HuH-7.5 (cell line): ENCODE results near the gene SALL3.

Experiments used
- DNase-seq: peaks from one replicate; pipeline ENCODE4 v3.0.0; 2011; ENCODE audit warnings: low spot score

The SALL3 gene

DNA sequence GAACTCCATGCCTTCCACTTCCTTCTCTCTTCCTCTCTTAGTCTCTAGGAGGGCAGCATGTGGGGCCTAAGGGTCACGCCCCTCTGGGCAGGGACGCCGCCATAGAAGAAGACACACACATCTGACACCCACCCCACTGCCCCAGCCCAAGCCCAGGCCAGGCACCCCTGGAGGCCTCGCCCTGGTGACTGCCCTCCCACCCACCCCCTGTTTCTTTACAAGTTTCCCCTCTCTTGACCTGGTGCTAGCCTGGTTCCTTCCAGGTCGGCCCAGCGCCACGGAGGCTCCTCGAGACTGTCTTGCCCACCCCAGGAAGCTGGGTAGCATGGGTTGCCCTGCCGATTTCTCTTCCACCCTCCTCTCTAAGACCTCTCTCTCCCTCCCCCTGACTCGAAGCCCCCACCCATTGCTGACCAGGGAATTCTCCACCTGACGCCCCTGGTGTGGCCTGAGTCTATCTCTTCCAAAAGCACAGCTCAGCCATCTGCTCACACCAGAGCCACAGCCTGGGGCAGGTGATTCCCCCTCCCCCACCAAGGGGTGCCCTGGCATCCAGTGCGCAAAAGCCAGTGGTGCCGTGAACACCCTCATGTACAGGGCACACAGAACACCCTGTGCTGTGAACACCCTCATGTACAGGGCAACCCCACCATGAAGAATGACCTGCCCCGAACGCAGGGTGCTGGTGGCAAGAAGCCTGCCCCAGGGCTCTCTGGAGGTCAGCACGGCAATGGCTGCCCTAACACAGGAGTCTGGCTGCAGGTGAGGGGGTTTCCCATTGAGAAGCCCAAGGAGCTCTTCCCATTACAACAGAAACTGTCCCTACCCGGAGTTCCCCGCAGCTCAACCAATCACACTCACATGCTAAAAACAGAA, 13.5 kb upstream of the SALL3 start:
- no peak for DNase-seq

DNA sequence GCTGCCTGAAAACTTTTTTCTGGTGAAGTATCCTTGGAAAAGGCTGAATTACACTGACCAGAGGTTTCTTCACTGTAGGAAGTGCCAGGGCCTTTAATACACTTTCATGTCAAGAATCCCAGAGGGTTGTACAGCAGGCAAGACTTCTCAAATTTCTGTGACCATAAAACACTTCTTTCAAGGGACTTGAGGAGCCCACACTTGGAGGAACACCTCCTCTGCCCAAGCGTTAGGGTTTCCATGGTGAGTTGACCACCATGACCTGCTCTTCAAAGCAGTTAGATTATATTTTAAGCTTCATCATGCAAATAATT, 12.9 kb upstream of the SALL3 start:
- DNase-seq, result no peak

DNA sequence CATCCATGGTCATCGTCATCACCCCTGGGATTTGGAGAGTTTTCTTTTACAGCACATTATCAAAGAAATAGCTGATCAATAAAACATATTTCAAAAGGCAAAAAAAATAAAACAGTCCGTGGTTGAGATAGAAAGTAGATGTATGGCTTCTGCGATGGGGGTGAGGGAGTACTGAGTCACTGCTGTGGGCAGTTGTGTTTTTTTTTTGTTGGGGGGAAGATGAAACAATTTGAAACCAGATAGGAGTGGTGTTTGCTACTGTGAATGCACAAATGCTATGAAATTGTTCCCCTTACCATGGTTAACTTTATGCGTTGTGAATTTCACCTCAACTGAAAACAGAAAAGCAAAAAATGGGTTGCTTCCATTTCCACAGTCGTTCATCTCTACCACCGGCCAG, 11.9 kb upstream of the SALL3 start:
- DNase-seq, result no peak

DNA sequence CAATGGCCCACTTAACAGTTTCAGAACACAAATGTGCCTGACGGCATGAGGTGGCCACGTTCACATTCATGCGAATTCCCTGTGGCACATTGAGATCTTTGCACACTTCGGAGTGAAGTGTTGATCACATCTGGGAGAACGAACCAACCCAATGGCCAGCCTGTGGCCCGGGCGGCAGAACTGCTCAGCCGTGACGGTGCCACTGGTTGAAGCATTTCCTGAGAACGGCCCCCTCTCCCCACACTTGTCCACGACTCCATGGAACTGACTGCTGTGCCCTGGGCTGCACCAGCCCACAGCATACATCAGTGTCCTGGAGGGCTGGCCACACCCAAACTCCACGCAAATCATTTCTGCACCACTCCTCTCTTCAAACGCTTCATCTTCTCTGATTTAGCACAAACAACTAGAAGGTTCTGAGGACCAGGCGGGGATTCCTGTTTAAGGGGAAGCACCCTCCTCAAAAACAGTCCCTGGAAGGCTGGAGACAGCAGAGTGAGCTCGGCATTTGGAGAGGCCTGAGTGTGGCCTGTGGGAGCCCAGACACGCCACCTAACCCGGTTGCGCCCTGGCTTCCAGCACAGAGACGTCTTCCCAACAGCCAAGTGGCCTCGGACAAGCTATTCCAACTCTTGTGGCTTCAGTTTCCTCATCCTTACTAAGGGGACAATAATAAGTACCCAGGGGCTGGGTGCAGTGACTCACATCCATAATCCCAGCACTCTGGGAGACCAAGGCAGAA, 9.9 kb upstream of the SALL3 start:
- DNase-seq, result no peak

DNA sequence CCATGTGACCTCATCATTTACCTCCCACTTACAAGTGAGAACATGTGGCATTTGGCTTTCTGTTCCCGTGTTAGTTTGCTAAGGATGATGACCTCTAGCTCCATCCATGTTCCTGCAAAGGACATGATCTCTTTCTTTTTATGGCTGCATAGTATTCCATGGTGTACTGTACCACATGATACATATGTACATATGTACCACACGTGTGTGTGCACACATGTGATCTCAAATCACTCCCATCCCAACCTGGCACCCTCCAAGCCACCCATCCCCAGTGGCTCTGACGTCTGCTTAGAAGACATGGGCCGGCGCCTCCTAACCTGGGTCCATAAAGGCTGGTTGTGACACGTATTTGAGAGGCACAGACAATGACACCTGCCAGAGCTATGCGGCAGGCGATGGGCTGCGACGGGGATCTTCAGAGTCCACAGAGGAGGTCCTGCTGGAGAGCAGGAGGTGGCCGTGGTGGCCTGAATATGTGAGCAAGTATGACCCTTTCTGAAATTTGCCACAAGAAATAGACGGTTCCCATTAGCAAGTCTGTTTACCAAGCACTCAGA, 8.8 kb upstream of the SALL3 start:
- DNase-seq, result no peak

DNA sequence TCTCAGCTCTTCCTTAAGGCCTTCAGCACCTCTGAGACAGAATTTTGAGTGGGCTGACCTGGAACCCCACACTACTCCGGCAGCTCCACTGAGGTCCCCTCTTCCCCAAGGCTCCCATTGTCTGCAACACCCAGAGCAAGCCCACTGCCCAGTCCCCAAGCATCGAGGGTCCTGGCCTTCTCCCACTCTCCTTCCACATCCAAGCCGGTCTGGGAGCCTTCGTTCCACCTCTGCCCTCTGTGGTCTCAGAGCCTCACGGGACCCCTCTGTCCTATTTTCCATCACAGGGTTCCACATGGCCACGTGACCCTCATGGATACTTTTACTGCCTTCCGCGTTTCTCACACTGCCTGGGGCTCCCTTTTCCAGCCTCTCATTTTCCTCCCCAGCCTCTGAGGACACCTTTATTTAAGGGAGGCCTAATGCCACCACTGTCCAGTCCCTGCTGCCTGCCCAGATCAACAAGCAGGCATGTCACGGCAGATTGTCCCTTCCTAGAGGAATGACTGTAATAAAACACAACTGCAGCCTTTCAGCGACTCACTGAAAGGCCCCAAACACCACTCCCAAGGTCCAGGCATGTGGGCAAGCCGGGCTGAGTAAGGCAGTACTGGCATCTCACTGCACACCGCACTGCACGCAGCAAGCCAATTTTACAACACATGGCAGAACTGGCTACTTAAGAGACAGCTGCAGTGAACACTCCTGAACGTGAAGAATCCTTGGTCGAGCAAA, 7.9 kb upstream of the SALL3 start:
- no peak for DNase-seq

GRCh38 chr18:78972385-78972918, 7.2 kb upstream of the SALL3 start:
- no peak for DNase-seq

DNA sequence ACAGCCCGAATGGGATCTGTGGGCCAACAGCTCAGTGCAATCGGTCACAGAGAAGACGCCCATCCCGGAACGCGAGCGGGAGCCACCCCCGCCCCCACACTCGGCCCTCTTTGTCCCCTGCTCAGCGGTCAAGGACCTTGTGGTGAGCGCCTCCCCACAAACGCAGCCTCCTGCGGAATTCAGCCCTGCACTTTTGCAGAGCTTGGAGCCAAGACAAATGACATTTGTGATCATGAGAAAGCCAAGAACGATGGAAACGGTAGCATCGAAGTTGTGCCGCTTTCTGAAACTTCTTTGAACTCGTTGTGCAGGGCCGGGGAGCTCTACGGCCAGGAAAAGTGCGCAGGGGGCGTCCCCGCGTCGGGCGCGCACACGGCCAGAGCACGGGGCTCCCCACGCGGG, 6.7 kb upstream of the SALL3 start:
- no peak for DNase-seq

DNA sequence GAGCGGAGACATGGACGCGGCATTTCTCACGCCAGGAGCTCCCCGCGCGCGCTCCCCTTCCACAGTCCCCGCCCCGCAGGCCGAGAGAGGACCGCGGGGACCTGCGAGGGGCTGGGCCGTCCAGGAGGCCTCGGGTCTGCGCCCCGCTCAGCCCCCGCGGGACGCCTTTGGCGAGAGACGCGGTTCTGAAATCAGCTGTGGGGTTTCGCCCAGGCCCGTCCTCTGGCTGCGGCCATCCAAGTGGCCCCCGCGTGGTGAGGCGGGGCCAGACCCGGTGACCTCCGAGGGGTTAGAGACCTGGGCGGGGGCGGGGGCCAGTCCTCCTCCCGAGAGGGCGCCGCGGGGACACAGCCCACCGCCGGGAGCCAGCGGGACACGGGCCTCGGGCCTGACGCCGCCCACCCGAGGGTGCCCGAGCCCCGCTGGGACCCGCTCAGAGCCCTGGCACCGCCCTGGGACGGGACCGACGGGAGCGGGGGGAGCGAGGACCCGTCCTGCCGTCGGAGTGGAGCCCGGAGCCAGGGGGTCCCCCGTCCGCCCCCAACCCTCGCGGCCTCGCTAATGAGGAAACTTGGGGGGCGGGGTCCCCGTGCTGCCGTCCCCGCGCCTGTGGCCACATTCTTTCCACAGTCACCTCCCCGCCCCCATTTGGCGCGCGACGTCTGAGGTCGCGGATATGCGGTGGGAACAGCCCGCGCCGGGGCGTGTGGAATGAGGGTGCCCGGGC, 6.1 kb upstream of the SALL3 start:
- no peak for DNase-seq

GRCh38 chr18:78974115-78974761, 5.4 kb upstream of the SALL3 start:
- no peak for DNase-seq

GRCh38 chr18:78975292-78975691, 4.3 kb upstream of the SALL3 start:
- DNase-seq, result no peak

GRCh38 chr18:78975699-78976335, 3.8 kb upstream of the SALL3 start:
- no peak for DNase-seq

- no peak for DNase-seq
These were observed 2.6 kb upstream of the SALL3 start for GRCh38 chr18:78976765-78977636.

GRCh38 chr18:78977637-78978348, 1.8 kb upstream of the SALL3 start:
- no peak for DNase-seq

- no peak for DNase-seq
These were observed 1.1 kb upstream of the SALL3 start for GRCh38 chr18:78978349-78979055.

GRCh38 chr18:78979056-78979729, 425 bp upstream of the SALL3 start:
- no peak for DNase-seq

DNA sequence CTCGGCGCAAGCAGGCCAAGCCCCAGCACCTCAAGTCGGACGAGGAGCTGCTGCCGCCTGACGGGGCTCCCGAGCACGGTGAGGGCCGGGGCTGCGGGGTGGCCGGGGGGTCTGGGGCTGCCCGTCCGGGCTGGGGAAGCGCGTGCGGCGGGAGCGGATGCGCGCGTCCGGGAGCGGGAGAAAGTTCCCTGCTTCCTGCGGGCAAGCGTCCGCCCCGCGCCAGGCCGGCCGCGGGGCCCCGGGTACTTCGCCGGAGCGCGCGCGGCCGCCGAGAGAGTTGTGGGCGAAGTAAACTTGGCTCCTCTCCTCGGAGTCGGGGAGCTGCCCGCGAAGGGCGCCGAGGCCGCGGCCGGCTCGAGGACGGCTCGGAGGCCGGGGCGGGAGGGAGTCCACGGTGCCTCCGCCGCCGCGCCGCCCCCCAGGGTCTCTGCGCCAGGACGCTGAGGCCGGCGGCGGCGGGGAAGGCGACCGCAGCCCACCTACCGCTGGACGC, 707 bp downstream of the SALL3 start:
- no peak for DNase-seq
